MM.1S (cell line): ENCODE results near the gene MCUR1.
"Not testable (repeated sequence)": the region's sequence is repeated elsewhere in the genome, so short reads cannot be mapped to it uniquely, and the experiment has no call there.

Experiments
- DNase-seq: peaks from one replicate; pipeline ENCODE4 v3.0.0-alpha.2; 2015
- H2AFZ ChIP-seq: fragments of 300-600 bp; sonication (generic); 2 replicates; pipeline ENCODE4 v1.6.0; 2016; ENCODE audit warnings: antibody characterized with exemption, low read length
- H3F3A ChIP-seq: fragments of 300-600 bp; sonication (generic); 2 replicates; pipeline ENCODE4 v1.6.1; 2016; ENCODE audit warnings: mild to moderate bottlenecking, antibody characterized with exemption, low read length, moderate library complexity, mixed read lengths; ENCODE audit not compliant: insufficient read depth
- H3K27ac ChIP-seq: fragments of 300-600 bp; sonication (generic); 2 replicates; pipeline ENCODE4 v1.5.1; 2016; ENCODE audit warnings: mild to moderate bottlenecking, low read length
- H3K27me3 ChIP-seq: fragments of 300-600 bp; sonication (generic); replicated peaks from 2 replicates; pipeline ENCODE4 v1.6.0; 2016; ENCODE audit warnings: low read length; ENCODE audit not compliant: insufficient read depth
- H3K36me3 ChIP-seq: fragments of 300-600 bp; sonication (generic); replicated peaks from 2 replicates; pipeline ENCODE4 v1.6.1; 2016; ENCODE audit warnings: mild to moderate bottlenecking, low read length, mixed read lengths; ENCODE audit not compliant: insufficient read depth
- H3K4me1 ChIP-seq: fragments of 300-600 bp; sonication (generic); 2 replicates; pipeline ENCODE4 v1.6.1; 2016; ENCODE audit warnings: low read length, mixed read lengths
- H3K4me2 ChIP-seq: fragments of 300-600 bp; sonication (generic); 2 replicates; pipeline ENCODE4 v1.6.0; 2016; ENCODE audit warnings: low read depth, low read length
- H3K4me3 ChIP-seq: fragments of 300-600 bp; sonication (generic); 2 replicates; pipeline ENCODE4 v1.5.1; 2016; ENCODE audit warnings: low read length, mixed read lengths
- H3K79me2 ChIP-seq: fragments of 300-600 bp; sonication (generic); 2 replicates; pipeline ENCODE4 v1.6.1; 2016; ENCODE audit warnings: mixed run types, low read length, mixed read lengths
- H3K9ac ChIP-seq: fragments of 300-600 bp; sonication (generic); 2 replicates; pipeline ENCODE4 v1.6.1; 2016; ENCODE audit warnings: low read length, mixed read lengths
- H3K9me2 ChIP-seq: fragments of 300-600 bp; sonication (generic); replicated peaks from 2 replicates; pipeline ENCODE4 v1.6.1; 2016; ENCODE audit warnings: mild to moderate bottlenecking, low read length, mixed read lengths; ENCODE audit not compliant: insufficient read depth
- H3K9me3 ChIP-seq: fragments of 300-600 bp; sonication (generic); replicated peaks from 2 replicates; pipeline ENCODE4 v1.6.1; 2016; ENCODE audit warnings: mild to moderate bottlenecking, low read length, mixed read lengths; ENCODE audit not compliant: insufficient read depth
- H4K20me1 ChIP-seq: fragments of 300-600 bp; sonication (generic); 2 replicates; pipeline ENCODE4 v1.6.1; 2016; ENCODE audit warnings: mild to moderate bottlenecking, low read length, moderate library complexity, mixed read lengths; ENCODE audit not compliant: insufficient read depth
- EZH2 ChIP-seq: fragments of 300-600 bp; sonication (generic); optimal IDR thresholded peaks from 2 replicates; pipeline ENCODE3; 2017; ENCODE audit warnings: low read depth, mild to moderate bottlenecking, antibody characterized with exemption, low read length, mixed read lengths
- EZH2phosphoT487 ChIP-seq: fragments of 300-600 bp; sonication (generic); IDR thresholded peaks from 2 replicates; pipeline ENCODE4 v1.6.1; 2018; ENCODE audit warnings: antibody characterized with exemption, low read length
- TF ChIP-seq, protein P1 (sequence below): fragments of 300-600 bp; sonication (generic); IDR thresholded peaks from 2 replicates; pipeline ENCODE4 v1.5.1; 2016; ENCODE audit warnings: antibody characterized with exemption, low read length, mixed read lengths

The MCUR1 gene

DNA sequence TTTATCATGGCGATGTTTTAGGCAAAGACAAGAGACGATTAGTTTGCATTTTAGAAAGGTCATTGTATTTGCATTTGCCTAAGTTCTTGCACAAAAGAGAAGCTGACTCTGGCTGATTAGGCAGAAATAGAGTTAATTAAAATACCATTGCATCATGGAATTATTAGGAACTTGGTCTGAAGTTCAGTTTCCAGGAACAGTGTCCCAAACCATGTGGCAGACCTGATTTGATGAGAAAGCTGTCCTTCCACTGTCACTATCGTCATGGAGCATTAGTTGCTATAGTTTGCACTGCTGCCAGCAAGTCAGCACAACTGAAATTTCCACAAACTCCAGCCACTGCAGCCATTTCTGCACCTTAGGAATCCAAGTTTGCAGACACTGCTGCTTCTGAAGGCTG, 24.3 kb upstream of the MCUR1 start:
- Histone ChIP-seq H3K27ac (no peak overlapping the region), H3K9ac (no peak overlapping the region)

DNA sequence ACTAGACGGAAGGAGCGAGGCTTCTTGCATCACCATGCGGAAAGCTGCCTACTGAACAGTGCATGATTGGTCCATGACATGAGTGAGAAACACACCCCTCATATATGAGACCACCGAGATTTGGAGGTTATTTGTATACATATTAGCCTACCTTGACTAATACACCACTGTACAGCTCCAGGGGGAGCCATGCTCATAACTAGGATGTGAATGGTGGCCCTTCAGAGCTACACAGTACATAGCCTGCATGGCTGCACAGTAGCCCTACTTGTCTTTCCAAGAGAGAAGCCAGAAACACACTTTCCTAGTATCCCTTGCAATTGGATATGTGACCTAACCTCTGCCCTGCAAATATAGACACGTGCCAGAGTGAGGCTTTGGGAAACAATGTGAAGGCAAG, 21.8 kb upstream of the MCUR1 start:
- no peak for DNase-seq
- H3K9me2 ChIP-seq, result no peaks in the 10 kb centered on the region
- no peak overlapping the region for H3K4me3 ChIP-seq
- H3K27ac ChIP-seq, result no peak overlapping the region
- no peaks in the 10 kb centered on the region for H3K4me1 ChIP-seq
- H3F3A ChIP-seq, result no peaks in the 10 kb centered on the region
- no peaks in the 10 kb centered on the region for H4K20me1 ChIP-seq
- no peaks in the 10 kb centered on the region for H3K27me3 ChIP-seq
- H2AFZ ChIP-seq, result no peak overlapping the region
- H3K9ac ChIP-seq, result no peak overlapping the region
- H3K79me2 ChIP-seq, result no peaks in the 10 kb centered on the region
- TF ChIP-seq, protein P1, sequence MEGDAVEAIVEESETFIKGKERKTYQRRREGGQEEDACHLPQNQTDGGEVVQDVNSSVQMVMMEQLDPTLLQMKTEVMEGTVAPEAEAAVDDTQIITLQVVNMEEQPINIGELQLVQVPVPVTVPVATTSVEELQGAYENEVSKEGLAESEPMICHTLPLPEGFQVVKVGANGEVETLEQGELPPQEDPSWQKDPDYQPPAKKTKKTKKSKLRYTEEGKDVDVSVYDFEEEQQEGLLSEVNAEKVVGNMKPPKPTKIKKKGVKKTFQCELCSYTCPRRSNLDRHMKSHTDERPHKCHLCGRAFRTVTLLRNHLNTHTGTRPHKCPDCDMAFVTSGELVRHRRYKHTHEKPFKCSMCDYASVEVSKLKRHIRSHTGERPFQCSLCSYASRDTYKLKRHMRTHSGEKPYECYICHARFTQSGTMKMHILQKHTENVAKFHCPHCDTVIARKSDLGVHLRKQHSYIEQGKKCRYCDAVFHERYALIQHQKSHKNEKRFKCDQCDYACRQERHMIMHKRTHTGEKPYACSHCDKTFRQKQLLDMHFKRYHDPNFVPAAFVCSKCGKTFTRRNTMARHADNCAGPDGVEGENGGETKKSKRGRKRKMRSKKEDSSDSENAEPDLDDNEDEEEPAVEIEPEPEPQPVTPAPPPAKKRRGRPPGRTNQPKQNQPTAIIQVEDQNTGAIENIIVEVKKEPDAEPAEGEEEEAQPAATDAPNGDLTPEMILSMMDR, result no peak
- no peak for TF ChIP-seq EZH2
- no peak overlapping the region for H3K4me2 ChIP-seq
- H3K9me3 ChIP-seq, result no peaks in the 10 kb centered on the region
- H3K36me3 ChIP-seq, result no peaks in the 10 kb centered on the region

More for the DNA sequence above, 24.3 kb upstream of the MCUR1 start:
- no peaks in the 10 kb centered on the region for H3K4me1 ChIP-seq
- H3K4me2 ChIP-seq, result no peak overlapping the region
- H3K9me3 ChIP-seq, result no peaks in the 10 kb centered on the region
- no peaks in the 10 kb centered on the region for H3K9me2 ChIP-seq
- no peaks in the 10 kb centered on the region for H3K36me3 ChIP-seq
- no peak overlapping the region for H2AFZ ChIP-seq
- no peaks in the 10 kb centered on the region for H3K79me2 ChIP-seq
- H3F3A ChIP-seq, result no peaks in the 10 kb centered on the region
- DNase-seq, result no peak
- no peak overlapping the region for H3K4me3 ChIP-seq
- no peaks in the 10 kb centered on the region for H4K20me1 ChIP-seq
- TF ChIP-seq EZH2 (no peak), EZH2phosphoT487 (no peak)
- TF ChIP-seq, protein P1, result no peak
- H3K27me3 ChIP-seq, result no peaks in the 10 kb centered on the region

DNA sequence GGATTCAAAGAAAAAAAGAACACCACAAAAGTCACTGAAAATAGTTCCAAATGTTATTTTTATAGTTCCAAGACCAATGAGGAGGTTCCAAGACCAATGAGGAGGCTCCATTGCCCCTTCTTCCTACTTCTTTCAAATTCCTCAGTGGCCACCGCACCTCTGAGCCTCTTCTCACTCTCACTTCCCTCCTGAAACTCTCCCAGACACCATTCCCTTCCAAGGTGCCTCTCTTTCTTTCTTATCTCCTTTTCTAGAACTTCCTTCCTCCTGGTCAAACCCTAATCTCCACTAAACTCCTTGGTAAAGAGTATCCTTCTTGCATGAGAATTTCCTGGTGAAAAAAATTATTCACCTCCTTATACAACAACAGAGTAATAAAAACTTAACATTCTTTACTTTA, 20.4 kb upstream of the MCUR1 start:
- no peak overlapping the region for H3K9ac ChIP-seq
- no peaks in the 10 kb centered on the region for H3F3A ChIP-seq
- no peaks in the 10 kb centered on the region for H3K79me2 ChIP-seq
- no peaks in the 10 kb centered on the region for H3K9me2 ChIP-seq
- no peaks in the 10 kb centered on the region for H3K4me1 ChIP-seq
- H3K9me3 ChIP-seq, result no peaks in the 10 kb centered on the region
- H3K4me2 ChIP-seq, result no peak overlapping the region
- no peaks in the 10 kb centered on the region for H3K36me3 ChIP-seq
- no peak overlapping the region for H3K4me3 ChIP-seq
- H4K20me1 ChIP-seq, result no peaks in the 10 kb centered on the region
- DNase-seq, result no peak
- H3K27me3 ChIP-seq, result no peaks in the 10 kb centered on the region
- TF ChIP-seq, protein P1, result no peak
- TF ChIP-seq EZH2phosphoT487 (no peak), EZH2 (no peak)
- no peak overlapping the region for H2AFZ ChIP-seq
- H3K27ac ChIP-seq, result no peak overlapping the region

DNA sequence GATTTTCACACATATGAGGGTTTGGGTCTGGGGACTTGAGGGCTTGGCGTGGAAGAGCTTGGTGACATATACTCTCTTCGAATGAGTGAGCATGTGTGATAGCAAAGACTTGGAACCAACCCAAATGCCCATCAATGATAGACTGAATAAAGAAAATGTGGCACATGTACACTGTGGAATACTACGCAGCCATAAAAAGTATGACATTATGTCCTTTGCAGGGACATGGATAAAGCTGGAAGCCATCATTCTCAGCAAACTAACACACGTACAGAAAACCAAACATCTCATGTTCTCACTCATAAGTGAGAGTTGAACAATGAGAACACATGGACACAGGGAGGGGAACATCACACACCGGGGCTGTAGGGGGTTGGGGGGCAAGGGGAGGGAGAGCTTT, 19.7 kb upstream of the MCUR1 start:
- DNase-seq, H3K79me2 ChIP-seq, H3K9ac ChIP-seq, H3K9me3 ChIP-seq, H3K9me2 ChIP-seq, H2AFZ ChIP-seq, H3K4me2 ChIP-seq, H3K4me3 ChIP-seq, H3K4me1 ChIP-seq, H4K20me1 ChIP-seq, H3K27ac ChIP-seq, H3K36me3 ChIP-seq, H3F3A ChIP-seq, H3K27me3 ChIP-seq: not testable (repeated sequence)
